ENCODE measurements around the gene CFP.
A peak's percentile ranks its signal among the peaks of the same experiment; 100 is the strongest.

The CFP gene

DNA sequence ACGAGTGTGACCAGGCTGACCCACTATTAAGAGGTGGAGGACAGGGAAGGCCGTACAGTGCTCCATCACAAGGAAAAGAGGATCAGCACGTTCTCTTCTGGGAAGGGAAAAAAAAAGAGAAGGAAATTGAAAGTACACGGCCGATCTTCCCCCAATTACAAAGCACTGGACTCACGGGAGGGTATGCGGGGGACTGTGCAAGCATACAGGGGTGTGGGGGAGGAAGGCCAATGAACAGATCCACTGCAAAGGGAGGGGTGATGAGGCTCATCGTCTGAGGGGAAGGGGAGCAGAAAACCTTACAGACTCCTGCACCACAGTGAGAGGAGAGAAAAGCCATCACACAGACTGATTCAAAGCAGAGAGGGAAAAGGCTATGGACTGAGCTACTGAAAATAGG, 19.5 kb upstream of the CFP start:
- H3K4me1 Mint-ChIP-seq (ENCODE audit: low read depth): peaks cover 50% of the 10 kb centered on the region
- no peaks in the 10 kb centered on the region for H3K27me3 Mint-ChIP-seq (ENCODE audit: low read depth)
- H3K4me3 Mint-ChIP-seq: peak overlapping the region; percentile 93
- H3K9me3 Mint-ChIP-seq: no peaks in the 10 kb centered on the region
- peak overlapping the region; percentile 93 for H3K27ac Mint-ChIP-seq
- H3K36me3 Mint-ChIP-seq (ENCODE audit: low read depth): peaks cover 38% of the 10 kb centered on the region

DNA sequence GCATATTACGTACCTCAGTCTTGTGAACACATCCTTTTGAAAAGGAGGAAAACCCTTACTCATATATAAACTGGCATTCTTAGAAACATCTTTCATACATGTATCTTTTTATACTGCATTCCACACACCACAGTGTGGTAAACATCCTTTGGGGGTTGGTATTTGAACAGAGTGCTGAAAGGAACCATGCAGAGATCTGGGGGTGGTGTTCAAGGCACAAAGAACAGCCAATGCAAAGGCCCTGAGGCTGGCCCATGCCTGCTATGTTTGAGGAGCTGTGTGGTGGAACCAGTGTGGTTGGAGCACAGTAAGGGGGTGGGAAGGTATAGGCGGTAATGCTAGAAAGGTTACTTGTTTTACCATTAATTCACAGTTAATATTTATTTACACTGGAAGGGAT, 18.6 kb upstream of the CFP start:
- H3K4me1 Mint-ChIP-seq (ENCODE audit: low read depth): peaks cover 50% of the 10 kb centered on the region
- no peaks in the 10 kb centered on the region for H3K9me3 Mint-ChIP-seq
- H3K36me3 Mint-ChIP-seq (ENCODE audit: low read depth): peaks cover 35% of the 10 kb centered on the region
- no peaks in the 10 kb centered on the region for H3K27me3 Mint-ChIP-seq (ENCODE audit: low read depth)
- H3K4me3 Mint-ChIP-seq: peak overlapping the region; percentile 93
- peak overlapping the region; percentile 93 for H3K27ac Mint-ChIP-seq

DNA sequence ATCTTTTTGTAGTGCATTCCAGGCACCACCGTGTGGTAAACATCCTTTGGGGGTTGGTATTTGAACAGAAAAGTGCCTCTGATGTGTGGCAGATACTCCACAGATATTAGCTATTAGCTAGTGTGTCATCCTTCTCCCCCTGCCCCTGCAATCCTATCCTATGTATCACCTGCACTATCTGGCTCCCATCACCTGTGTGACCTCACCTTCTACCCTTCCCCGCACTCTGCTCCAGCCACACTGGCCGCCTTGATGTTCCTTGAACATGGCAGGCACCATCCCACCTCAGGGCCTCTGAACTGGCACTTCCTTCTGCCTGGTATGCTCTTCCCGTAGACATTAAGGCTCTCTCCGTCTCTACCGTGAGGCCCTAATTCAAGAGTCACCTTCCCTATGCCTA, 16.9 kb upstream of the CFP start:
- Mint-ChIP-seq H3K27me3 (ENCODE audit: low read depth) (no peaks in the 10 kb centered on the region), H3K9me3 (no peaks in the 10 kb centered on the region), H3K27ac (no peak overlapping the region), H3K4me1 (ENCODE audit: low read depth) (peaks cover 46% of the 10 kb centered on the region), H3K36me3 (ENCODE audit: low read depth) (peaks cover 28% of the 10 kb centered on the region), H3K4me3 (peak overlapping the region; percentile 20)

DNA sequence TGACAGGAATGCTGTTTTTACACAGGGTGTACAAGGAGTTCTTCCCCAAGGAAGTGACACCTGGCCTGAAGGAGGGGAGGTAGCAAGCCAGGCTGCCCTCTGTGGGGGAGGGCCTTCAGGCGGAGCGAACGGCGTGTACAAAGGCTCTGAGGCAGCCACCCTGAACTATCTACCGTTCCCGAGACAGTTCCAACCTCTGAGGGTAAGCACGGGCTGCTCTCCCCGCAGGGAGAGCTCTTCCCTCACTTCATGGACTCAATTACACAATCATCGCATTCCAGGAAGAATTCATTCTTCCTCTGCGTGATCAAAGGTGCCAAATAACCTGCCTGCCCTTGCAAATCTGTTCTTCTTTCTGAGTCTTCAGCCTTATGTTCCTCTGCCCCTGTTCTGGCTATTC, 15.8 kb upstream of the CFP start:
- Mint-ChIP-seq H3K27me3 (ENCODE audit: low read depth) (no peaks in the 10 kb centered on the region), H3K9me3 (no peaks in the 10 kb centered on the region), H3K4me3 (peak overlapping the region; percentile 14), H3K36me3 (ENCODE audit: low read depth) (peaks cover 33% of the 10 kb centered on the region), H3K27ac (no peak overlapping the region), H3K4me1 (ENCODE audit: low read depth) (peaks cover 38% of the 10 kb centered on the region)

DNA sequence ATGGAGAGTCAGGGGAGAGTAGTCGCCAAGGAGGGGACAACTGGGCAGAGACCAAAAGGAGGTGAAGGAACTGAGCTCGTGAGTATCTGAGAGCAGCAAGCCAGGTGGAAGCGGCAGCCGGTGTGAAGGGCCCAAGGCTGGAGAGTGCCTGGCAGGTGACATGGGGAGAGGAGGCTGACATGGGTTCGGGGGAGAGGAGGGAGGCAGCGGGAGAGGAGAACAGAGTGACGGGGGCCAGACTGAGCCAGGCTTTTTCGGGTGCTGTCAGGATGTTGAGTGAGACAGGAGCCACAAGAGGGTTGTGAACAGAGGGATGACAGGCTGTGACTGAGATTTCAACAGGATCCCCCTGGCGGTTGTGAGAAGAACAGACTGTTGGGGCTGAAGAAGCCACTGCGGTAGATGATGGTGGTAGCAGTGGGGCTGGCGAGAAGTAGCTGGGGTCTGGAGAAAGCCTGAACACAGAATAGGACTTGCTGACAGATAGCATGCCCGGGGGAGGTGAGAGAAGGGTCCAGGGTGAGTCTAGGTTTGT, 14.9 kb upstream of the CFP start:
- H3K4me3 Mint-ChIP-seq: no peak overlapping the region
- peak overlapping the region; percentile 73 for H3K27ac Mint-ChIP-seq
- peaks cover 41% of the 10 kb centered on the region for H3K4me1 Mint-ChIP-seq (ENCODE audit: low read depth)
- H3K27me3 Mint-ChIP-seq (ENCODE audit: low read depth): no peaks in the 10 kb centered on the region
- peaks cover 42% of the 10 kb centered on the region for H3K36me3 Mint-ChIP-seq (ENCODE audit: low read depth)
- H3K9me3 Mint-ChIP-seq: no peaks in the 10 kb centered on the region

DNA sequence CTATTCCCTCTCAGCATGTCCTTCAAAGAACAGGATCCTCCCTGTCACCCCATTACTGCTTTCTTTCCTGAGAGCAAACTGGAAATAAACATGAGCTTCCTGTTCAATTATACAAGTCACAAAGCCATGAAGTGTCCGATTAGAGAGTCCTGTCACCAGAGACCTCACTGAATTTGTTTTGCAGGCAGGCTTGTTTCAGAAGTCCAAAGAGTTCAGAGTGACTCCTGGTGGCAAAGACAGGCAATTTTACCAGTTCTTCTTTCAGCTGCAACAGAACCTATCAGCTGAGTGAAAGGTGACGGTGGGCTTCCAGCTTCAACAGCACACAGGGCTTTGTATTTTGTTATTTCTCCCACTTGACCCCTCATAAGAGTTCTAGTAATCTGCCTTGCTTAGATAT, 14.2 kb upstream of the CFP start:
- H3K27ac Mint-ChIP-seq: no peak overlapping the region
- no peaks in the 10 kb centered on the region for H3K9me3 Mint-ChIP-seq
- H3K36me3 Mint-ChIP-seq (ENCODE audit: low read depth): peaks cover 46% of the 10 kb centered on the region
- no peaks in the 10 kb centered on the region for H3K27me3 Mint-ChIP-seq (ENCODE audit: low read depth)
- H3K4me3 Mint-ChIP-seq: no peak overlapping the region
- peaks cover 37% of the 10 kb centered on the region for H3K4me1 Mint-ChIP-seq (ENCODE audit: low read depth)

DNA sequence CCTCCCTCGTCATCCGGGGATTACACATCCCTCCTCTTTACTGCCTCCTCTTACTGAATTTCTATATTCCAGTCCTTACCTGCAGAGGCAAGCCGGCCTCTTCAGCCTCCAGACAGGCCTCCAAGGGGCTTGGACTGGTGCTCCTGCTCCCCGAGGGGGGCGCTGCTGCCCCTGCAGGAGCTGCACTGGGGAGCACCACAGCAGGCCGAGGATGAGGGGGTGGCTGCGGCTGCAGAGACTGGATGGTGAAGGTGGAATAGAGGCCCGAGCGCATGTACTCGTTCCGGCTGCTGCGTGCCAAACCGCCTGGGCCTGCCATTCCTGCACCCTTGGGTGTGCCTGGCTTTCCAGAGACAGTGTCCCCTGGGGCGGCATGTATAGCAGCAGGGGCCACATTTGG, 9.1 kb upstream of the CFP start:
- H3K27ac Mint-ChIP-seq: peak overlapping the region; percentile 31
- no peaks in the 10 kb centered on the region for H3K9me3 Mint-ChIP-seq
- peaks cover 15% of the 10 kb centered on the region for H3K4me1 Mint-ChIP-seq (ENCODE audit: low read depth)
- peaks cover 48% of the 10 kb centered on the region for H3K36me3 Mint-ChIP-seq (ENCODE audit: low read depth)
- H3K27me3 Mint-ChIP-seq (ENCODE audit: low read depth): no peaks in the 10 kb centered on the region
- peak overlapping the region; percentile 7 for H3K4me3 Mint-ChIP-seq

DNA sequence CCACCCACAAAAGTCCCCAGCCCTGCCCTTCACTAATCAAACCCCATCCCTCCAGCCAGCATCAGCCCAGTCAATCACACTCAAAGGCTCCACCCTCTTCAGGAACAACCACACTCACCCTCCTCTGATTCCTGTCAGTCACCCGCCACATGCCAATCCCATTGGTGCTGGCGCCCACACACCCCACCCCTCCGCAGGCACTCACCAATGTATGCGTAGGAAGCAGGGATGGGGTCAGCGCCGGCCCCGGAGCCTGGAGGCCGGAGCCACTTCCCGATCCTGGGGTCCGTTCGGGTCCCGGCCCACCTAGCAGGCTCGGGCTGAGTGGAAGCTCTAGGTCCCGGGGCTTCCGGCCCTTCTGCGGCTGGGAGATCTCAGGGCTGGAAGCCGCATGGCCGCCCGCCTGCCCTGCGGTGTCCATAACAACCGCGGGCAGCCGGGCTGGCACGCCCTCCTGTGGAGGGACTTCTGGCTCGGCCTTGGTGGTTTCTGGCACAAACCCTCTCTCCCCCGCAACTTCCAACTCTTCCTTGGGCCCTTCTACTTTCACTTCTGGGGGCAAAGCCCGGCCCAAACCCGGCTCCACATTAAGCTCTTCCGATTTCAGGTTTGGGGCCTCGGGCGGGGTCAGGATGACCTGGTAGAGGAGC, 7.9 kb upstream of the CFP start:
- H3K4me3 Mint-ChIP-seq: peak overlapping the region; percentile 64
- H3K9me3 Mint-ChIP-seq: no peaks in the 10 kb centered on the region
- peak overlapping the region; percentile 66 for H3K27ac Mint-ChIP-seq
- H3K36me3 Mint-ChIP-seq (ENCODE audit: low read depth): peaks cover 46% of the 10 kb centered on the region
- peaks cover 15% of the 10 kb centered on the region for H3K4me1 Mint-ChIP-seq (ENCODE audit: low read depth)
- H3K27me3 Mint-ChIP-seq (ENCODE audit: low read depth): no peaks in the 10 kb centered on the region

DNA sequence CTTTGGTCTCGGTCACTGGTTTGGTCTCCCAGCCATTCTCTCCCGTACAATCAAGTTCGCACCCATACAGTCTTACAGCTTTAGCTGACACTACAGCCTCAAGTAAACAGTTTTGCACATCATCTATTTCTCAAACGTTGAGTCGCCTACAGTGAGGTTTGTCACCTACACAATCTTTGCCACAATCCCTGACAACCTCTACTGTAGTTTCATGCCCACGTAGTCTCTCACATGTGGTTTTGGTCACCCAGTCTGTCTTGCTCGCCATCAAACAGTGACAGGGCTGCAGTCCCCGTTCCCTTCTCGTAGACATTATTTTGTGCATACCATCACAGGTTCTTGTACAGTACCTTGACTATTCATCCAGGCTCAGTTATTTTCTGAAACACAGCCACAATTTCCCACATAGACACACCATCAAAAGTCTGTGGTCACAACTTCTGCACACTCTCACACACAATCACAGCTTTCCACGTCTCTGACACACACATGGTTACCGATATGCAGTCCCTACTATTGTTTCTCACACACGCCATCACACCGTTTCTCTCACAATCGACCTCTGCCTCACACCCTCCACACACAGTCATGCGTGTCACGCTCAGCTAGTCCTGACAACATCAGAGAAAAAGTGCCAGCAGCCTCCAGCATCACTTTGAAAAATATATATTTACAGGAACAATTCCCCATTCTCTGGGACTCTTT, 5.3 kb upstream of the CFP start:
- Mint-ChIP-seq H3K9me3 (no peaks in the 10 kb centered on the region), H3K27me3 (ENCODE audit: low read depth) (no peaks in the 10 kb centered on the region), H3K36me3 (ENCODE audit: low read depth) (peaks cover 26% of the 10 kb centered on the region), H3K27ac (no peak overlapping the region), H3K4me3 (no peak overlapping the region), H3K4me1 (ENCODE audit: low read depth) (peaks cover 17% of the 10 kb centered on the region)

DNA sequence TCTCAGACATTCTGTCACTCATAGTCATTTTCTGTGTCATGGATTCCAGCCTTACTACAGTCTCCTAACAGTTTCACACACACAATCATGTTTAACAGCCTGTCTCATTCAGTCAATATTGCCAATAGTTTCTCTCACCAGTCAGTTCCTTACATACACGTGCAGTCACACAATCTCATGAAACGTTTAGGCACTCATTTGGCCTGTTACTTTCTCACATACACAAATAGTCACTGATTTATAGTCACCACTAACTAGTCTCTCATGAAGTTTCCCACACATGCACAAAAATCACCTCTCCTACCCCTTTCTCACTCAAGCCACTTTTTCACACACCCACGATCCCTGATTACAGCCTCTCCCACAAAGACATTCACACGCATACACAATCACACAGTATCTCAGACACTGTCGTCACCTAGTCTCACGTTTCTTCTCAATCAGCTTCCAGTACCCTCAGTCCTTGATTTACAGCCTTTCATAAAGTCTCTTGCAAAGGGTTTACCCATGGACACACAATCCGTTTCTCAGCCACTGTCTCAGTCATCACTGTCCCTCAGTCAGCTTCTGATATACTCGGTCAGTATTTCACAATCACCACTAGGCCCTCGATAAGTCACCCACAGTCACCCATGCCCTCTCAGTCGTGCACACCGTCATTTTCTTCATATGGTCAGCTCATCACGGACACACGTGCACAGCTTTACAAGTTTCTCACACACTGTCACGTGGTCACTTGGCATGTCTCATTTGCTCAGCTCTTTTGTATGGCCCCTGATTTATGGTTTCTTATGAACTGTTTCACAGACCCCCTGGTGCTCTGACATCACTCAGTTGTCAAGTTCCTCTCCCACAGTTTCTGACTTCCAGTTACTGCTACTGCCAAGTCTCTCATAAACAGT, 4.2 kb upstream of the CFP start:
- no peaks in the 10 kb centered on the region for H3K9me3 Mint-ChIP-seq
- H3K27ac Mint-ChIP-seq: no peak overlapping the region
- peaks cover 18% of the 10 kb centered on the region for H3K36me3 Mint-ChIP-seq (ENCODE audit: low read depth)
- peaks cover 21% of the 10 kb centered on the region for H3K4me1 Mint-ChIP-seq (ENCODE audit: low read depth)
- H3K27me3 Mint-ChIP-seq (ENCODE audit: low read depth): no peaks in the 10 kb centered on the region
- no peak overlapping the region for H3K4me3 Mint-ChIP-seq

DNA sequence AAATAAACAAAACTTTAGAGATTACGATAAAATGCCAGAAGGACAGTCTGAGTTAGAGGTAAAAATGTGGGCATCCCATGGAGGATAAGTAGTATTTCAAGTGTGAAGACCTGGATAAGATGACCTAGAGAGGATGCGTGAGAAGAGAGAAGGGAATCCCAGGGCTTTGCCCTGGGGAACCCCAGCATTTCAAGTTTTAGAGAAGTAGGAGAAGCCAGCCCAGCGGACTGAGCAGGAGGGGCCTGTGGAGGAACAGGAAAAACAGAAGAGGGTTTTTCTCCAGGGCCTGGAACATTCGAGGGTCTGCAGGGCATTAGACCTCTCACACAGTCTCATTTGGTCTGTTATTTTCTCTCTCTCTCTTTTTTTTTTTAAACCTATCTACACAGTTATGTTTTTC, 2.9 kb upstream of the CFP start:
- no peak overlapping the region for H3K4me3 Mint-ChIP-seq
- H3K27me3 Mint-ChIP-seq (ENCODE audit: low read depth): no peaks in the 10 kb centered on the region
- no peaks in the 10 kb centered on the region for H3K9me3 Mint-ChIP-seq
- H3K36me3 Mint-ChIP-seq (ENCODE audit: low read depth): peaks cover 13% of the 10 kb centered on the region
- H3K27ac Mint-ChIP-seq: no peak overlapping the region
- H3K4me1 Mint-ChIP-seq (ENCODE audit: low read depth): peaks cover 21% of the 10 kb centered on the region

DNA sequence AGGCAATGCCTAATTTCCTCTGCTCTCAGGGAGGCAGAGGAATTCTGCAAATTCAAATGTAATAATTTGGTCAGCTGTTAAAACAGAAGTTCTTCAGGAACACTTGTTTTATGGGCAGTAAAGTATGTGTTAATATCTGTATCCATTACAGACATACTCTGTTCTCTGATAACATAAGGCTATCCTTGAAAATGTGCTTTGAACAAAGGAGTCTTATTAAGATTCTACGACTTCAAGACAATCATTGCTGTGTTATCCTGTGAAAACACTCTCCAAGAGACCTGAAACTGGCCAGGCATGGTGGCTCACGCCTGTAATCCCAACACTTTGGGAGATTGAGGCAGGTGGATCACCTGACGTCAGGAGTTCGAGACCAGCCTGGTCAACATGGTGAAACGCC, 1.9 kb upstream of the CFP start:
- Mint-ChIP-seq H3K36me3 (ENCODE audit: low read depth) (peaks cover 6% of the 10 kb centered on the region), H3K4me1 (ENCODE audit: low read depth) (peaks cover 16% of the 10 kb centered on the region), H3K27me3 (ENCODE audit: low read depth) (no peaks in the 10 kb centered on the region)

DNA sequence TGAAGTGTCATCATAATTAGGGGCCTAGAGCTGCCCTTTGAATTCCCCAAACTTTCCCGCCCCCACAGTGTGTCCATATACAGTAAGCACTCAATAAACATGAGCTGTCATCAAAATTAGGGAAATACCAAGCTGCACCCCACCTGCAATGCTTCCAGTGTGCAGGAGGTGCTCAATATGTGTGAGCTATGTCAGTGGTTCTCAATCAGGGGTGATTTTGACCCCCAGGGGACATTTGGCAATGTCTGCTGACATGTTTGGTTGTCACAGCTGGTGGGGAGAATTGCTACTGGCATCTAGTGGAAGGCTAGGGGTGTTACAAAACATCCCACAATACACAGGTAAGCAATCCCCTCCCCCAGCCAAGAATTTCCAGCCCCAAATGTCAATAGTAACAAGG, 748 bp downstream of the CFP start:
- peak overlapping the region; percentile 84 for H3K4me3 Mint-ChIP-seq
- H3K36me3 Mint-ChIP-seq (ENCODE audit: low read depth): peaks cover 8% of the 10 kb centered on the region
- peak overlapping the region; percentile 83 for H3K27ac Mint-ChIP-seq

More for the DNA sequence above, 1.9 kb upstream of the CFP start:
- no peak overlapping the region for H3K27ac Mint-ChIP-seq
- H3K4me3 Mint-ChIP-seq: no peak overlapping the region
- no peaks in the 10 kb centered on the region for H3K9me3 Mint-ChIP-seq

DNA sequence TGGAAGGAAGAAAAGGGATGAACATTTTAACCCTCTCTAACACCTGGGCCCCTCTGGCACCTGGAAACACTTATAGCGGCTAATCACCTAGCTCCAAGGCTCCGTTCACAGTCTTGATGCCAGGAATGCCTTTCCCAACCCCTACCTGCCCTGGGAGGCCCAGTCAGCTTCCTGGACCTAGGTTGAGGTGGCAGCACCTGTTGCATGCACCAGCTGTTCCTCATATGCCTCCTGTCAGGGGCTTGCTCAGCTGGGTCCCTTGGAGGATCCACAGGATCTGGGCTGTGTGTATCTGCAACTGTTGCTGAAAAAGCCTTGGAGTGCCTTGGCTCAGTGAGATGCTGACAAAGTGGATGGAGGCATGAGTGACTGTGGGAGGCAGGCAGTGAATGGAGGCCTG, 4.4 kb downstream of the CFP start:
- H3K4me1 Mint-ChIP-seq (ENCODE audit: low read depth): peaks cover 21% of the 10 kb centered on the region
- peaks cover 16% of the 10 kb centered on the region for H3K27me3 Mint-ChIP-seq (ENCODE audit: low read depth)
- H3K9me3 Mint-ChIP-seq: no peaks in the 10 kb centered on the region
- H3K36me3 Mint-ChIP-seq (ENCODE audit: low read depth): peaks cover 9% of the 10 kb centered on the region
- H3K27ac Mint-ChIP-seq: no peak overlapping the region
- no peak overlapping the region for H3K4me3 Mint-ChIP-seq

More for the DNA sequence above, 748 bp downstream of the CFP start:
- H3K9me3 Mint-ChIP-seq: no peaks in the 10 kb centered on the region
- peaks cover 18% of the 10 kb centered on the region for H3K4me1 Mint-ChIP-seq (ENCODE audit: low read depth)
- H3K27me3 Mint-ChIP-seq (ENCODE audit: low read depth): no peaks in the 10 kb centered on the region
